Limb (tissue), 2 donors: Measurements from ENCODE around the gene ALPK3.

Experiments used
- DNase-seq, 2 donors: peaks; one replicate each; pipeline ENCODE4 v3.0.0-alpha.2; 2016; ENCODE audit errors: extremely low spot score in 2 of 2

Gene ALPK3

GRCh38 chr15:84914909-84915605 lies 97.9 kb downstream of the ALPK3 start:
- DNase-seq, result peak in 1 of 2 donors; percentile 69

GRCh38 chr15:84915606-84915958 lies 98.4 kb downstream of the ALPK3 start:
- DNase-seq, result no peak

GRCh38 chr15:84917452-84917851 lies 100.3 kb downstream of the ALPK3 start:
- no peak for DNase-seq

GRCh38 chr15:84919106-84919667 lies 102.0 kb downstream of the ALPK3 start:
- no peak for DNase-seq

GRCh38 chr15:84921121-84921520 lies 104.0 kb downstream of the ALPK3 start:
- DNase-seq, result no peak

GRCh38 chr15:84922530-84922929 lies 105.4 kb downstream of the ALPK3 start:
- no peak for DNase-seq
